Left lung (tissue), 10 donors: ENCODE data around the gene FMNL2. TPM values are rescaled to one million over a fixed set of nuclear protein-coding genes. Genes with fewer than 3 reads are reported as not detected.

Source experiments
- ATAC-seq: fragments of 200-7000 bp; cut with Tn5 transposase; one replicate; pipeline ENCODE4 v1.9.1; 2020; ENCODE audit warnings: moderate library complexity
- DNase-seq, 4 donors: peaks; one replicate each; pipeline ENCODE4 v3.0.0-alpha.2; 2013 to 2020
- H3K27ac ChIP-seq, 2 donors: fragments of 200-600 bp; sonication (generic) in 1 of 2; one replicate each; pipeline versions ENCODE4 v1.5.0 to v1.8.0; 2020 to 2021
- H3K27me3 ChIP-seq, 2 donors: fragments of 200-600 bp; sonication (generic) in 1 of 2; one replicate each; pipeline versions ENCODE4 v1.5.0 to v1.8.0; 2020 to 2021
- H3K36me3 ChIP-seq, 2 donors: fragments of 200-600 bp; sonication (generic) in 1 of 2; one replicate each; pipeline versions ENCODE4 v1.5.0 to v1.8.0; 2020 to 2021
- H3K4me1 ChIP-seq, 2 donors: fragments of 200-600 bp; one replicate each; pipeline ENCODE4 v1.8.0; 2021
- H3K4me3 ChIP-seq, 2 donors: fragments of 200-600 bp; sonication (generic) in 1 of 2; one replicate each; pipeline versions ENCODE4 v1.5.0 to v1.8.0; 2020 to 2021; ENCODE audit warnings: mild to moderate bottlenecking in 1 of 2
- H3K9me3 ChIP-seq, 2 donors: fragments of 200-600 bp; sonication (generic) in 1 of 2; one replicate each; pipeline versions ENCODE4 v1.5.0 to v1.8.0; 2020 to 2021
- CTCF ChIP-seq, 2 donors: fragments of 200-600 bp; sonication (generic) in 1 of 2; IDR thresholded peaks; one replicate each; pipeline versions ENCODE4 v1.5.0 to v1.8.0; 2021; ENCODE audit warnings: antibody characterized with exemption in 2 of 2
- intact Hi-C, 2 donors: fragments of 100-400 bp; cut with DNase I; formaldehyde crosslinking; loops; one replicate each; pipeline versions ENCODE4 v1.11.2 to v1.14.2; 2022
- polyA plus RNA-seq, 6 donors: library from polyadenylated mRNA; unstranded; fragments of 120-200 nt; gene quantifications; one replicate each; pipeline ENCODE4 v1.2.1, GENCODE V29; 2013; ENCODE audit not compliant: insufficient read length in 6 of 6
- total RNA-seq, 2 donors: library from RNA; stranded (reverse); fragmentation: NEBNext Ultra II Directional; extraction: Animal tissue kit (Norgen Biotek cat#: 25700); gene quantifications; one replicate each; pipeline ENCODE4 v1.2.1, GENCODE V29; 2021
- donor health status: DM: no; HTN: yes; CAD: no.
- donor health status: DM: no; HTN: no; CAD: no.

Gene FMNL2
- total and polyA plus RNA-seq, 8 donors: 36.3 to 90.0 (median 77.7) TPM

GRCh38 chr2:152682663-152683062, 347.7 kb downstream of the FMNL2 start:
- H3K4me3 ChIP-seq: no peak overlapping the region
- ATAC-seq: no peak
- no peaks in the 10 kb centered on the region for H3K9me3 ChIP-seq

GRCh38 chr2:152683400-152683799, 348.4 kb downstream of the FMNL2 start:
- no peak for TF ChIP-seq CTCF (IDR thresholded peaks at IDR 0.05)
- H3K9me3 ChIP-seq: no peaks in the 10 kb centered on the region
- no peak overlapping the region for H3K4me3 ChIP-seq
- H3K27ac ChIP-seq: no peak overlapping the region
- intact Hi-C loops: no loop called here
- peaks cover 0 to 41% of the 10 kb centered on the region in 2 donors for H3K36me3 ChIP-seq
- H3K27me3 ChIP-seq: no peaks in the 10 kb centered on the region
- no peaks in the 10 kb centered on the region for H3K4me1 ChIP-seq
- no peak for ATAC-seq
- DNase-seq: no peak

More at GRCh38 chr2:152682663-152683062, 347.7 kb downstream of the FMNL2 start:
- no peaks in the 10 kb centered on the region for H3K27me3 ChIP-seq
- peaks cover 0 to 43% of the 10 kb centered on the region in 2 donors for H3K36me3 ChIP-seq
- DNase-seq: no peak
- TF ChIP-seq CTCF (IDR thresholded peaks at IDR 0.05): no peak
- H3K27ac ChIP-seq: no peak overlapping the region
- no peaks in the 10 kb centered on the region for H3K4me1 ChIP-seq
- intact Hi-C loops: no loop called here

GRCh38 chr2:152686321-152686720, 351.3 kb downstream of the FMNL2 start:
- TF ChIP-seq CTCF (IDR thresholded peaks at IDR 0.05): no peak
- Histone ChIP-seq H3K36me3 (peaks cover 0 to 19% of the 10 kb centered on the region in 2 donors), H3K9me3 (no peaks in the 10 kb centered on the region), H3K4me3 (no peak overlapping the region), H3K27me3 (no peaks in the 10 kb centered on the region), H3K27ac (no peak overlapping the region), H3K4me1 (no peaks in the 10 kb centered on the region)
- ATAC-seq (no peak), DNase-seq (no peak)
- intact Hi-C loops: no loop called here

GRCh38 chr2:152693033-152693432, 358.1 kb downstream of the FMNL2 start:
- TF ChIP-seq CTCF (IDR thresholded peaks at IDR 0.05): no peak
- H3K27me3 ChIP-seq: no peaks in the 10 kb centered on the region
- no peak overlapping the region for H3K4me3 ChIP-seq
- intact Hi-C loops: no loop called here
- ATAC-seq (no peak), DNase-seq (no peak)
- H3K4me1 ChIP-seq: peaks cover 0 to 9% of the 10 kb centered on the region in 2 donors
- H3K9me3 ChIP-seq: no peaks in the 10 kb centered on the region
- H3K36me3 ChIP-seq: peaks cover 0 to 29% of the 10 kb centered on the region in 2 donors
- H3K27ac ChIP-seq: no peak overlapping the region

- intact Hi-C loops: no loop called here
- no peak for TF ChIP-seq CTCF (IDR thresholded peaks at IDR 0.05)
- DNase-seq (no peak), ATAC-seq (peak; percentile 59)
- Histone ChIP-seq H3K4me1 (peaks cover 0 to 16% of the 10 kb centered on the region in 2 donors), H3K4me3 (peak overlapping the region; percentile 5 to 19), H3K36me3 (peaks cover 0 to 22% of the 10 kb centered on the region in 2 donors), H3K27me3 (no peaks in the 10 kb centered on the region), H3K9me3 (no peaks in the 10 kb centered on the region), H3K27ac (peak overlapping the region; percentile 45 to 54)
These were observed 359.2 kb downstream of the FMNL2 start for GRCh38 chr2:152694161-152694661.
